IMR-90 (cell line): ENCODE measurements around the gene KCNAB2. TPM values are rescaled to one million over a fixed set of nuclear protein-coding genes. Genes with fewer than 3 reads are reported as not detected.

Source experiments
- ATAC-seq: fragments of 200-7000 bp; cut with Tn5 transposase; 2 replicates; pipeline ENCODE4 v1.9.1; 2020; ENCODE audit warnings: low read depth, mild to moderate bottlenecking, moderate library complexity
- BruUV-seq: library from RNA; stranded (reverse); fragments of 400-500 nt; replicated peaks from 2 replicates; lab custom pipeline; 2021; lab: Mats Ljungman, UMichigan
- CTCF ChIA-PET: fragments of 300-600 bp; formaldehyde crosslinking; extraction: SDS; loops from one replicate; lab custom pipeline; 2021; ENCODE audit warnings: antibody characterized with exemption; lab: Yijun Ruan, JAX
- POLR2A ChIA-PET: fragments of 300-600 bp; sonication (Branson Sonifier 250); formaldehyde crosslinking; loops from one replicate; lab custom pipeline; 2022; ENCODE audit warnings: antibody characterized with exemption; ENCODE audit not compliant: unreplicated experiment; lab: Charles Lee
- DNase-seq: peaks from one replicate; pipeline ENCODE4 v3.0.0; 2013
- H2AFZ ChIP-seq: replicated peaks from 2 replicates; pipeline ENCODE3; 2013; ENCODE audit warnings: low read length, mild to moderate bottlenecking; ENCODE audit not compliant: poor library complexity
- H2AK5ac ChIP-seq: 2 replicates; pipeline ENCODE4 v1.6.1; 2013; ENCODE audit warnings: low read depth, low read length, inconsistent platforms
- H2AK9ac ChIP-seq: replicated peaks from 2 replicates; pipeline ENCODE3; 2013; ENCODE audit warnings: mild to moderate bottlenecking, low read depth, low read length, moderate library complexity; ENCODE audit not compliant: poor library complexity
- H2BK120ac ChIP-seq: 2 replicates; pipeline ENCODE4 v1.6.1; 2013; ENCODE audit warnings: low read depth, low read length, inconsistent platforms
- H2BK15ac ChIP-seq: 3 replicates; pipeline ENCODE4 v1.6.1; 2013; ENCODE audit warnings: low read depth, low read length, inconsistent platforms
- H2BK20ac ChIP-seq: 2 replicates; pipeline ENCODE4 v1.6.1; 2013; ENCODE audit warnings: low read depth, mild to moderate bottlenecking, inconsistent platforms, low read length, moderate library complexity
- H2BK5ac ChIP-seq: 2 replicates; pipeline ENCODE4 v1.6.1; 2013; ENCODE audit warnings: mild to moderate bottlenecking, low read depth, low read length, inconsistent platforms; ENCODE audit not compliant: poor library complexity, severe bottlenecking
- H3K14ac ChIP-seq: replicated peaks from 2 replicates; pipeline ENCODE4 v1.6.1; 2013; ENCODE audit warnings: low read depth, low read length, inconsistent platforms
- H3K18ac ChIP-seq: 2 replicates; pipeline ENCODE4 v1.6.1; 2013; ENCODE audit warnings: low read depth, low read length, control low read depth
- H3K23ac ChIP-seq: 2 replicates; pipeline ENCODE4 v1.6.1; 2013; ENCODE audit warnings: low read depth, low read length, inconsistent platforms
- H3K27ac ChIP-seq: 2 replicates; pipeline ENCODE4 v1.5.1; 2013; ENCODE audit warnings: mild to moderate bottlenecking, control low read depth, low read length; ENCODE audit not compliant: insufficient read depth
- H3K27me3 ChIP-seq: 2 replicates; pipeline ENCODE4 v1.6.1; 2013; ENCODE audit warnings: low read length; ENCODE audit not compliant: control insufficient read depth, insufficient read depth
- H3K36me3 ChIP-seq: 2 replicates; pipeline ENCODE4 v1.6.1; 2013; ENCODE audit warnings: low read length, mixed read lengths; ENCODE audit not compliant: control insufficient read depth, insufficient read depth
- H3K4ac ChIP-seq: 2 replicates; pipeline ENCODE4 v1.6.1; 2013; ENCODE audit warnings: low read depth, low read length, inconsistent platforms
- H3K4me1 ChIP-seq: 2 replicates; pipeline ENCODE4 v1.6.1; 2013; ENCODE audit warnings: low read length, mixed read lengths; ENCODE audit not compliant: control insufficient read depth, insufficient read depth
- H3K4me2 ChIP-seq: 2 replicates; pipeline ENCODE4 v1.6.1; 2013; ENCODE audit warnings: low read depth, mild to moderate bottlenecking, control low read depth, low read length, moderate library complexity
- H3K4me3 ChIP-seq: 2 replicates; pipeline ENCODE4 v1.5.1; 2013; ENCODE audit warnings: low read depth, mild to moderate bottlenecking, control low read depth, low read length, moderate library complexity; ENCODE audit not compliant: insufficient read depth
- H3K56ac ChIP-seq: 2 replicates; pipeline ENCODE4 v1.6.1; 2013; ENCODE audit warnings: low read length, inconsistent platforms; ENCODE audit not compliant: insufficient read depth; ENCODE audit errors: extremely low read depth
- H3K79me1 ChIP-seq, 2 experiments: 2 replicates each; pipeline ENCODE4 v1.6.1; 2013; ENCODE audit warnings: low read length in 2 of 2, inconsistent platforms in 1 of 2, low read depth in 1 of 2
- H3K9ac ChIP-seq: 2 replicates; pipeline ENCODE4 v1.6.1; 2013; ENCODE audit warnings: low read depth, low read length, control low read depth
- H3K9me1 ChIP-seq: 2 replicates; pipeline ENCODE4 v1.6.1; 2013; ENCODE audit warnings: low read length, inconsistent platforms; ENCODE audit not compliant: insufficient read depth
- H3K9me3 ChIP-seq: 2 replicates; pipeline ENCODE4 v1.6.1; 2013; ENCODE audit warnings: low read length; ENCODE audit not compliant: control insufficient read depth, insufficient read depth
- H4K20me1 ChIP-seq: 2 replicates; pipeline ENCODE4 v1.6.1; 2013; ENCODE audit warnings: low read length, inconsistent platforms; ENCODE audit not compliant: insufficient read depth
- H4K5ac ChIP-seq: 2 replicates; pipeline ENCODE4 v1.6.1; 2013; ENCODE audit warnings: mild to moderate bottlenecking, low read depth, low read length, control low read depth
- H4K8ac ChIP-seq, 2 experiments: 2 replicates each; pipeline ENCODE4 v1.6.1; 2013; ENCODE audit warnings: low read depth in 2 of 2, low read length in 2 of 2, control low read depth in 1 of 2, inconsistent platforms in 1 of 2
- H4K91ac ChIP-seq: 2 replicates; pipeline ENCODE4 v1.6.1; 2013; ENCODE audit warnings: low read depth, low read length, inconsistent platforms; ENCODE audit not compliant: insufficient read depth
- MAZ ChIP-seq: IDR thresholded peaks from 2 replicates; pipeline ENCODE4 v1.6.1; 2012; ENCODE audit warnings: low read depth, mild to moderate bottlenecking, low read length, improper control_type of control experiment, moderate library complexity, borderline replicate concordance
- MXI1 ChIP-seq: IDR thresholded peaks from 2 replicates; pipeline ENCODE4 v1.6.1; 2012; ENCODE audit warnings: low read depth, mild to moderate bottlenecking, low read length, moderate library complexity, borderline replicate concordance
- NFE2L2 ChIP-seq: fragments of 150-350 bp; IDR thresholded peaks from 2 replicates; pipeline ENCODE4 v1.6.1; 2016; ENCODE audit warnings: low read depth, mild to moderate bottlenecking, low read length
- POLR2A ChIP-seq: IDR thresholded peaks from 2 replicates; pipeline ENCODE4 v1.6.1; 2012; ENCODE audit warnings: mild to moderate bottlenecking, low read depth, low read length
- RAD21 ChIP-seq: IDR thresholded peaks from 2 replicates; pipeline ENCODE4 v1.6.1; 2012; ENCODE audit warnings: low read length, improper control_type of control experiment
- SMC3 ChIP-seq: fragments of 150-350 bp; IDR thresholded peaks from 2 replicates; pipeline ENCODE4 v1.6.1; 2016; ENCODE audit warnings: low read depth, mild to moderate bottlenecking, antibody characterized with exemption, low read length, moderate library complexity
- WGBS, 2 experiments: methylation state at CpG; one replicate each; pipeline versions ENCODE4 v1.1.5 to v1.1.7; 2013; ENCODE audit warnings: missing lambda C conversion rate in 2 of 2; ENCODE audit not compliant: insufficient read length in 1 of 2; ENCODE audit errors: extremely low coverage in 2 of 2; 5-methylcytosine and 5-hydroxymethylcytosine counted together
- dilution Hi-C: fragments of 300-500 bp; cut with HindIII; formaldehyde crosslinking; loops from one replicate; pipeline ENCODE4 v1.14.3; 2018; ENCODE audit warnings: low sequenced_read_pairs; ENCODE audit not compliant: unreplicated experiment
- in situ Hi-C: fragments of 300-500 bp; cut with MboI; formaldehyde crosslinking; loops from 3 replicates; pipeline ENCODE4 v1.14.3; 2019; ENCODE audit warnings: low sequenced_read_pairs, inconsistent platforms, mixed read lengths
- intact Hi-C: fragments of 100-400 bp; cut with micrococcal nuclease; formaldehyde crosslinking; loops from 2 replicates; pipeline ENCODE4 v1.10.0; 2022
- polyA plus RNA-seq, 3 experiments: library from polyadenylated mRNA; depleted of rRNA; stranded (reverse); fragments of >200 nt; gene quantifications; 2 replicates each; pipeline ENCODE4 v1.2.3, GENCODE V29; 2012; ENCODE audit warnings: low replicate concordance in 1 of 3
- total RNA-seq: library from RNA; depleted of rRNA; stranded (reverse); fragments of >200 nt; gene quantifications from 2 replicates; pipeline ENCODE4 v1.2.3, GENCODE V29; 2012
- TF ChIP-seq, protein P1 (sequence below): fragments of 150-350 bp; IDR thresholded peaks from 2 replicates; pipeline ENCODE4 v1.6.1; 2017; ENCODE audit warnings: mild to moderate bottlenecking, antibody characterized with exemption, low read length, low read depth

Gene KCNAB2
- total and polyA plus RNA-seq, 2 of the 4 experiments (the other 2 are of a cell fraction) = 1.3 to 4.2 TPM

GRCh38 chr1:6131561-6131960 is 85.9 kb downstream of the KCNAB2 start:
- H3K4me1 ChIP-seq = no peaks in the 10 kb centered on the region
- WGBS, 2 experiments = 100% methylated on average over 1 of the region's 9 CpGs; no CpG with 5 or more reads in 1 of the 2 experiments
- H2BK20ac ChIP-seq = no peak overlapping the region
- H3K9ac ChIP-seq = no peak overlapping the region
- no peak overlapping the region for H3K4ac ChIP-seq
- no peak overlapping the region for H2BK15ac ChIP-seq
- no peak overlapping the region for H4K8ac ChIP-seq
- in situ Hi-C loops (no loop called here), intact Hi-C loops (no loop called here), dilution Hi-C loops (no loop called here)
- no peak overlapping the region for H2AK9ac ChIP-seq
- no peak overlapping the region for H2AK5ac ChIP-seq
- no peak overlapping the region for H3K14ac ChIP-seq
- H3K9me1 ChIP-seq = no peaks in the 10 kb centered on the region
- no peak overlapping the region for H3K56ac ChIP-seq
- POLR2A ChIA-PET = no interaction called here
- H3K9me3 ChIP-seq = peaks cover 5% of the 10 kb centered on the region; the same call in 1 of the 2 replicates
- no peak overlapping the region for H2BK5ac ChIP-seq
- BruUV-seq = no TSS peak
- TF ChIP-seq RAD21 = no peak
- TF ChIP-seq MAZ = no peak
- TF ChIP-seq MXI1 = no peak
- TF ChIP-seq SMC3 = no peak
- TF ChIP-seq NFE2L2 = no peak
- no peak for TF ChIP-seq POLR2A
- TF ChIP-seq, protein P1, sequence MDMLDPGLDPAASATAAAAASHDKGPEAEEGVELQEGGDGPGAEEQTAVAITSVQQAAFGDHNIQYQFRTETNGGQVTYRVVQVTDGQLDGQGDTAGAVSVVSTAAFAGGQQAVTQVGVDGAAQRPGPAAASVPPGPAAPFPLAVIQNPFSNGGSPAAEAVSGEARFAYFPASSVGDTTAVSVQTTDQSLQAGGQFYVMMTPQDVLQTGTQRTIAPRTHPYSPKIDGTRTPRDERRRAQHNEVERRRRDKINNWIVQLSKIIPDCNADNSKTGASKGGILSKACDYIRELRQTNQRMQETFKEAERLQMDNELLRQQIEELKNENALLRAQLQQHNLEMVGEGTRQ = no peak
- no peak for ATAC-seq
- no peak overlapping the region for H3K27ac ChIP-seq
- H3K36me3 ChIP-seq = no peaks in the 10 kb centered on the region
- H2BK120ac ChIP-seq = no peak overlapping the region
- no peak overlapping the region for H3K4me3 ChIP-seq
- H4K5ac ChIP-seq = no peak overlapping the region
- no peak overlapping the region for H3K18ac ChIP-seq
- no peak overlapping the region for H3K4me2 ChIP-seq
- CTCF ChIA-PET = no interaction called here
- DNase-seq = no peak
- peaks cover 3% of the 10 kb centered on the region; the same call in 1 of the 2 replicates for H3K27me3 ChIP-seq
- H4K20me1 ChIP-seq = no peaks in the 10 kb centered on the region
- H3K23ac ChIP-seq = no peak overlapping the region
- no peak overlapping the region for H4K91ac ChIP-seq
- H2AFZ ChIP-seq = no peak overlapping the region
- no peaks in the 10 kb centered on the region for H3K79me1 ChIP-seq
